Erythroblast (primary cell): ENCODE data around the gene RREB1.

Experiments used
- GATA1 ChIP-seq: IDR thresholded peaks from 2 replicates; pipeline ENCODE4 v1.6.1; 2011; ENCODE audit warnings: low read depth, mild to moderate bottlenecking, control low read depth, low read length, moderate library complexity
- POLR2A ChIP-seq: IDR thresholded peaks from 2 replicates; pipeline ENCODE4 v1.6.1; 2011; ENCODE audit warnings: mild to moderate bottlenecking, low read length

- no peak for TF ChIP-seq POLR2A
- no peak for TF ChIP-seq GATA1
These were observed 134.2 kb downstream of the RREB1 start for GRCh38 chr6:7241709-7242645.
